ENCODE results near the gene CD300LD.

GRCh38 chr17:74608511-74608910 lies 16.4 kb upstream of the CD300LD start:
- TF ChIP-seq CTCF (IDR thresholded peaks at IDR 0.05) (no peak), POLR2A (IDR thresholded peaks at IDR 0.05) (no peak)

Measured in uterus (tissue), 2 donors.